OCI-LY1 (cell line): ENCODE results near the gene DDAH1.

ENCODE experiments used
- EZH2 ChIP-seq: fragments of 200-600 bp; sonication (generic), shearing (Covaris generic); IDR thresholded peaks from 2 replicates; pipeline ENCODE4 v1.8.0; 2017; ENCODE audit warnings: borderline replicate concordance, mixed run types, mild to moderate bottlenecking, antibody characterized with exemption, low read length, moderate library complexity, mixed read lengths
- TF ChIP-seq, protein P1 (sequence below): fragments of 200-600 bp; sonication (generic), shearing (Covaris generic); IDR thresholded peaks from 2 replicates; pipeline ENCODE4 v1.5.1; 2017; ENCODE audit warnings: mild to moderate bottlenecking, antibody characterized with exemption, low read length, moderate library complexity, mixed read lengths

- TF ChIP-seq EZH2: no peak
- TF ChIP-seq, protein P1, sequence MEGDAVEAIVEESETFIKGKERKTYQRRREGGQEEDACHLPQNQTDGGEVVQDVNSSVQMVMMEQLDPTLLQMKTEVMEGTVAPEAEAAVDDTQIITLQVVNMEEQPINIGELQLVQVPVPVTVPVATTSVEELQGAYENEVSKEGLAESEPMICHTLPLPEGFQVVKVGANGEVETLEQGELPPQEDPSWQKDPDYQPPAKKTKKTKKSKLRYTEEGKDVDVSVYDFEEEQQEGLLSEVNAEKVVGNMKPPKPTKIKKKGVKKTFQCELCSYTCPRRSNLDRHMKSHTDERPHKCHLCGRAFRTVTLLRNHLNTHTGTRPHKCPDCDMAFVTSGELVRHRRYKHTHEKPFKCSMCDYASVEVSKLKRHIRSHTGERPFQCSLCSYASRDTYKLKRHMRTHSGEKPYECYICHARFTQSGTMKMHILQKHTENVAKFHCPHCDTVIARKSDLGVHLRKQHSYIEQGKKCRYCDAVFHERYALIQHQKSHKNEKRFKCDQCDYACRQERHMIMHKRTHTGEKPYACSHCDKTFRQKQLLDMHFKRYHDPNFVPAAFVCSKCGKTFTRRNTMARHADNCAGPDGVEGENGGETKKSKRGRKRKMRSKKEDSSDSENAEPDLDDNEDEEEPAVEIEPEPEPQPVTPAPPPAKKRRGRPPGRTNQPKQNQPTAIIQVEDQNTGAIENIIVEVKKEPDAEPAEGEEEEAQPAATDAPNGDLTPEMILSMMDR: no peak
These were observed 184.3 kb downstream of the DDAH1 start for GRCh38 chr1:85280636-85281035.
